NCI-H510A (cell line): ENCODE data around the gene GPC5.

ENCODE experiments used
- DNase-seq: peaks from one replicate; lab custom pipeline; 2025; lab: John Stamatoyannopoulos, UW

The GPC5 gene

GRCh38 chr13:91986761-91987483 is 588.5 kb downstream of the GPC5 start:
- no peak for DNase-seq

- DNase-seq: no peak
These were observed 589.9 kb downstream of the GPC5 start for GRCh38 chr13:91988331-91988730.

- no peak for DNase-seq
These were observed 614.4 kb downstream of the GPC5 start for GRCh38 chr13:92012787-92013186.

GRCh38 chr13:92017737-92018136 is 619.3 kb downstream of the GPC5 start:
- DNase-seq: no peak

GRCh38 chr13:92028695-92029094 is 630.3 kb downstream of the GPC5 start:
- DNase-seq: no peak

DNA sequence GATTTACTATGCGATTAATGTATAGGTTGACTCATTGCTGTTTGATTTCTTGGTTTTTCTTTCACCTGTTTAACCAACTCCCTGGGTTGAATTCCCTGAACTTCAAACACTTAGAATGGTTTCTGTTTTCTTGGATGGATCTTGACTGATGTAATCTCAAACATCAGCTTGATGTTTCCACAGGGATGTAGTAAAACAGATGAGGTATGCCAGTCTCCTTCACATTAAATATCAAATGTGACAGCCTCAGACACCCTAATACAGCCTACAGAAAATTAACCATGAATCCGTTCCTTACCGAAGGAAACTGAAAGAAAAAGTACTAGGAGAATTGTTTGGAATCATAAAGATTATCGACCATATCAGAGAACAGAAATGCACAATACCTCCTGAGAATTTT is 631.2 kb downstream of the GPC5 start:
- no peak for DNase-seq

GRCh38 chr13:92038905-92039304 is 640.5 kb downstream of the GPC5 start:
- DNase-seq: no peak

DNA sequence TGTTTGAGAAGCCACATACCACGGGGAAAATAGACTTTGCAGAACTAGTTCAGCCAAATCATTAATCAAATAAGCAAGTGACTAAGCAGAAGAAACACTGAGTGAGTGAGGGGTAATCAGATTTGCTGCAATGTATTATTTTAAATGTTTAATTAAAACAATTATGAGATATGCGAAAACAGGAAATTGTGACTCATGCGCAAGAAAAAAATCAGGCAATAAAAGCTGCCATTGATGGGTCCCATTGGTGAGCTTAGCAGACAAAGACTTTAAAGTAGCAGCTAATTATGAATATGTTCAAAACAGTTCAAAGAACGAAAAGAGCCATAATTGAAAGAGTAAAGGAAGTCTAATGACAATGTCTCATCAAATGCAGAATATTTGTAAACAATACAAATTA is 644.1 kb downstream of the GPC5 start:
- no peak for DNase-seq

DNA sequence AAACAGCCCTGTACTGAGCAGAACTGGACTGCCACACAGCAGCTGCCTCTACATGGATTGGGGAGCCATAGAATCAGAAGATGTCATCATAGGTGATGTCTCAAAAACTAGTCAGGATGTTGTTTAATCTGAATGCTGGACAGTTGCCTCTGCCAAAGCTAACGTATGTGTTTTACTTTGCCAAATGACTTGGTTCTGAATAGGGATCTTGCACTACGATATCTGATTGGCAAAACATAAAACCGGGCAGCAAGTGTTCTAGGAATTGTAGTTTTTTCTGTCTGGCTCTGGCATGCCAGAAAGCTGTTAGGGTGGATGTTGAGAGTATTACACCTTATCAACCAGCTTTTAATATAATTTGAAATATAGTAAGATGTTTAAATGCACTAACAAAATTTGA is 645.9 kb downstream of the GPC5 start:
- no peak for DNase-seq

DNA sequence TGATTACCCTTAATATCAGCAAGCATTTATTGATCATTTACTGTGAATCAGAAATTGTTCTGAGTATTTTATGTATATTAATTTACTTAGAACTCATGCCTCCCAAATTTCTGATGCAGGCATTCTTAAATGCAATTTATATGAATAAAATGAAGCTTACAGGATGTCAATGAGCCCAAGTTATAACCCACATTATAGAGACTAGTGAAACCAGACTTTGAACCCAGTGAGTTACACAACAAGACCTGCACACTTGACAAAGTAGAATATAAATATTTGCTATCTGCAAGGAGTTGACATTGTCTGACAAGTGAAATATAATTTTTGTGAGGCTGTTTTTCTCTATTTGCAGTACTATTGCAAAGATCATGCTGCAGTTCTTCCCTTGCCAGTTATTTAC is 656.0 kb downstream of the GPC5 start:
- DNase-seq: no peak

GRCh38 chr13:92074658-92075057 is 676.2 kb downstream of the GPC5 start:
- DNase-seq: no peak

- no peak for DNase-seq
These were observed 699.0 kb downstream of the GPC5 start for GRCh38 chr13:92097337-92097903.

GRCh38 chr13:92101801-92102200 is 703.4 kb downstream of the GPC5 start:
- no peak for DNase-seq

DNA sequence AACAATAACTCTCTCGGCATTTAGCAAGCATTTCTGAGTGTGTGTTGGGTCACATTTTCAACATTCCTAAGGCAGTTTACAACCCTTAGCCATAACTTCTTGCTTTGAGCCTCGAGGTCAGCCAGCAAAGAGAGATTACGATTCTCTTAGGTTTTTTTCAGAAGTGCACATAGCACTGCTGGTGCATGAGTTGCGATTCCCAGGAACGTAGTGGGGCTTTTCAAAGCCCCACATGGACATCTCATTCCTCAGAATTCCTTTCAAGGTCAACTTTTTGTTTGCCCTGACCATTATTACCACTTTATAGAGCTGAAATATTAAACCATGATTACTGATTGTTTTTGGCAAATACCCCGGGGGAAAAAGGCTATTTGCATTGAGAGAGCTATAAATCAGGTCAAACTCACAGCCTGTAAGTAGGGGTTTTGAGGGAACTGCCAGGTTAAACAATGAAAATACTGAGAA is 705.3 kb downstream of the GPC5 start:
- DNase-seq: no peak

DNA sequence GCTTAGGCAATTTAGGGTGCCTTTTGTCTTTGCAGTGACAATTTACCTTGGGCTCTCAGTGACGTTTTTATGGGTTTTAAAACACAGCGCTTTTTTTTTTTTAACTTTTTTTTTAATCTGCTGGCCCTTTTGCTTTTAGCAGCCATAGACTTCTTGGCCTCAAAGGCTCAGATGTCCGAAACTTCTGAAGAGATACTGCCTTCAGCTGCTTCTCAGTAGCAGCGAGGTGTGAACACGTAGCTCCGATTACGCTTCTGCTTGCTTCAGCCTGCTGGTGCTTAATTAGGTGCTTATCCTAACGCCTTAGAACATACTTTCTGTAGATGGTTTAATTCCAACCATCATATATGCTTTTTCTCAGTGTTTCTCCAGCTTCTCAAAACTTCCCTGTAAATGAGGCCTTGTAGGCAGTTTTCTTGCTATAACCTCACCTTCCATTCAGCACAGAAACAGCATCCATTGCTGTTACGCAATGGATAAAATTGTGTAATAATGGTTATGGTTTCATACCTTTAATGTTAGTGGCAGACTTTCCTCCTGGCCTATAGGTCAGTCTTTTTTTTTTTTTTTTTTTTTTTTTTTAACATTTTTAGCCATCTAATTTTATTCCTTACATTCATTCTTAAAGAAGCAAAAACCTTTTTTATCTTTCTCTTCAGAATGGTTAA is 723.9 kb downstream of the GPC5 start:
- peak; percentile 6 for DNase-seq

- no peak for DNase-seq
These were observed 728.0 kb downstream of the GPC5 start for GRCh38 chr13:92126399-92126798.

- DNase-seq: no peak
These were observed 737.1 kb downstream of the GPC5 start for GRCh38 chr13:92135509-92135908.

- DNase-seq: no peak
These were observed 738.2 kb downstream of the GPC5 start for GRCh38 chr13:92136449-92137155.

- no peak for DNase-seq
These were observed 739.1 kb downstream of the GPC5 start for GRCh38 chr13:92137520-92137919.

DNA sequence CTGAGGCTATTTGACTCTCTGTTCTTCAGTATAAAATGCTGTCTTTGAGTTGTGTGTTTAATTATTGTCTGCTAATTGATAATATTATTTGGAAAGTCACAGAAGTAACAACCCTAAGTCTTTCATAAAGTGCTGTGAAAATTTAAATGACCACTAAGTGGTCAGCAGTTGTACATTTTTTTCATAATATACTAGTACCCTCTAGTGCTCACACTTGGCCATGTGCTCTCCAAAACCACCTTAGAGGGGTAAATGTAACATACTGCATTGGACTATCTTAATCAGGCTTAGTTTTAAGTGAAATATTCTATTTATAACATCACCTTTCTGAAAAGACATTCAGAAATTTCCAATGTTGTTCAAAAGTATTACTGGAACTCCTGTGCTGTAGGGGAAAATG is 745.3 kb downstream of the GPC5 start:
- DNase-seq: no peak

DNA sequence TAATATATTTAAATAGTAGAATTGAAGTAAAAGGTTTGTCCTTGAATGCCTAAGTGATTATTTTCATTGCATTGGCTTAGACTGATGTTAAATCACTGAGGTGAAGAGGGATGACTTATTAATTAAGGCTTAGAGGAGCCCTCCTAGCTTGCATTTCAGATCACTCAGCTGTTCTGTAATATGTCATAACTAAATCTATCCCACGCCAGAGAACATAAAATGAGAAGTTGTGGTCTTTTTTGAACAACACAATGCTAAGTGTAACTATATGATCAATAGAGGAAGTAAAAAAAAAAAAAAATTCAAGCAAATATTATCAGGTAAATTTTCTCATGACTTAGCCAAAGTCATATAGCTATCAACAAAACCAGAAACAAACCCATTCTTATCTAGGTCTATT is 752.2 kb downstream of the GPC5 start:
- no peak for DNase-seq

DNA sequence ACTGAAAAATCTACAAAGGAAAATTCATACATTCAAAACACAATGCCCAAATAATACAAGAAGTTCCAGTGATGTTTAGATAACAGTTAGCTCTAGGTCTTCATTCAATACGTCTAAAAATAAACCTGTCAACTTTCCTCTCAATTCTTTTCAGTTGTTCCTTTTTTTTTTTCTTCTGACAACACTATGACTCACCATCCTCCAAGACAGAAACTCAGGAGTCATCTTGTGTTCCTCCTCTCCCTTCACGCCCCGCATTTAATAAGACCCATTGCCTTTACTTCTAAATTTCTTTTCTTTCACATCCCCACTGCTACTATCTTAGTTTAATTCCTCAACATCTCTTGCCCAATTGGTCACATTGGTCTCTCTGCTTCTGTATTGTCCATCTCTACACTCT is 759.9 kb downstream of the GPC5 start:
- no peak for DNase-seq

DNA sequence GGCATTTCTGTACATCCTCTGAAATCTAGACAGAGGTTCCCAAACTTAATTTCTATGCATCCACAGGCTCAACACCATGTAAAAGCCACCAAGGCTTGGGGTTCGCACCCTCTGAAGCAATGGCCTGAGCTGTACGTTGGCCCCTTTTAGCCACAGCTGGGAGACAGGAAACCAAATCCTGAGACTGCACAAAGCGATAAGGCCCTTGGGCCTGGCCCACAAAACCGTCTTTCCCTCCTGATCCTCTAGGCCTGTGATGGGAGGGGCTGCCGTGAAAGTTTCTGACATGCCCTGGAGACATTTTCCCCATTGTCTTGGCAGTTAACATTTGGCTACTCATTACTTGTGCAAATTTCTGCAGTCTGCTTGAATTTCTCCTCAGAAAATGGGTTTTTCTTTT is 766.4 kb downstream of the GPC5 start:
- DNase-seq: no peak
